Measurements from ENCODE around the gene RUNX2. TPM values are rescaled to one million over a fixed set of nuclear protein-coding genes. Genes with fewer than 3 reads are reported as not detected.

Gene RUNX2
- polyA plus RNA-seq, 4 donors, result 2.5 to 2.9 (median 2.8) TPM

GRCh38 chr6:45504947-45505346 is 176.8 kb downstream of the RUNX2 start:
- DNase-seq (ENCODE audit: low read depth in 4 of 4, low spot score in 3 of 4), result peak; percentile 25 to 55 (median 33)

DNA sequence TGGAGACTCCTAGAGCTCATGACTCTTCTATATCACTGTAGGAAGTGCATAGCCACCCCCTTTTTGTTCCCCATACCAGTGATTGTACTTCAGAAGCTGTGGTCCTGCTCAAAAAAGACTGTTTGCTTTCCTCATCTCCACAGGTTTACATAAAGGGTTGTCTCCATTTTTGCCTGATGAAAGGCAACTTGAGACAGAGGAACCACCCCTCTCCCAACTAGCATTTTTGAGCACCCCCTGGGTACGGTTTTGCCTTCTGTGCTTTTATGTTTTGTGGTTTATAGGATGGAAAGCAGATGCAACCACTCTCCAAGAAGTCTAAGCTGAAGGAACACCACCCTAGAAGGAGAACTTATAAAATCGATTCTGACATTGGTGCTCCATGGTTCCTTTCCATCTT is 177.3 kb downstream of the RUNX2 start:
- DNase-seq (ENCODE audit: low read depth in 4 of 4, low spot score in 3 of 4), result no peak

DNA sequence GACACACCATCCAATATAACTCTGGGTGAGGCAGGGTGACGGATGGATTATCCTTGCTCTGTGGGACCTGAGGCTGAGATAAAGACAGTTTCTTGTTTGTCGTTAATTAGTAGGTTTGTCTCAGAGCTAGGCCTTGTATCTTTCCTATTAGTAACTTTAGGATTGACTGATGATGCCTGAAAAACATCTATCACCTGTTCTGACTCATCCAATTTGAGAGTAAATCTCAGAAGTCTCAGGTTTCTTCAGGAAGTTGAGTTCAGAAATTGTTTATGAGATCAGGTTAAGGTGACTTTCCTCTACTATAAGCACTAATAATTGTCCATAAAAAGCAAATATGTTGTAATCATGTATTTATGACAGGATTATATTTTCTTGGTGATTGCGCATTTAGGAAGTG is 179.1 kb downstream of the RUNX2 start:
- no peak for DNase-seq (ENCODE audit: low read depth in 4 of 4, low spot score in 3 of 4)

DNA sequence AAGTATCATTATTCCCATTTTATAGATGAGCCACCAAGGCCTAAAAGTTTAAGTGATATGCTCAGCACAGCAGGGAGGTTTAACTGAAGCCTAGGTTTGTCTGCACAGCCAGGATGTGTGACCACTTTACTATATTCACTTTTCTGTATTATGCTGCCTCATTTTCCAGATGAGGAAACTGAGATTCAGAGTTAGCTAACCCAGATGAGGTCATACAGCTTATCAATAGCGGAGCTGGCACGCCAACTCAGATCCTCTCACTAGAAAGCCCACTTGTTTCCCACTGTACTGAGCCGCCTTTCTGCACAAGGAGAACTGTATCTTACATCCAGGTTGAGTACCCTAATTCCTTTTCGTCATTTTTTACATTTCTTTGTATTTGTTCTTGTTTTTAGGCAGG is 181.3 kb downstream of the RUNX2 start:
- no peak for DNase-seq (ENCODE audit: low read depth in 4 of 4, low spot score in 3 of 4)

DNA sequence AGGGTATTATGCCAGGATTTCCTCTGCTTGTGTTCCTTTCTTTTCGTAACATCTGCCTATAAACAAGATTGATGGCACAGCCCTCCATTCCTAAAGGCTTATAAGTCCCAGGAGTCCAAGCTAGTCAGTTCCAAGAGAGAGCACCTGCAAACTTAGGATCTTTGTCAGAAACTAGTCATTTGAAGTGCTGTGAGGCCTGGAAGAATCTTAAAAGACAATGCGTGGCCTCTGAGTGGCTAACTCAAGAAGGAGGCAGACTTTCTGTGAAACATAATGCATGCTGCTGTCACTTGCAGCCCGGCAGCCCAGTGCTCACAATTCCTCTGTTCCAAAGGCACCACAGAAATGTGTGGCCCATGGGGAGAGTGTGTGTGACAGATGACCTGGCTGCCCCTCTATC is 184.6 kb downstream of the RUNX2 start:
- DNase-seq (ENCODE audit: low read depth in 4 of 4, low spot score in 3 of 4), result no peak

DNA sequence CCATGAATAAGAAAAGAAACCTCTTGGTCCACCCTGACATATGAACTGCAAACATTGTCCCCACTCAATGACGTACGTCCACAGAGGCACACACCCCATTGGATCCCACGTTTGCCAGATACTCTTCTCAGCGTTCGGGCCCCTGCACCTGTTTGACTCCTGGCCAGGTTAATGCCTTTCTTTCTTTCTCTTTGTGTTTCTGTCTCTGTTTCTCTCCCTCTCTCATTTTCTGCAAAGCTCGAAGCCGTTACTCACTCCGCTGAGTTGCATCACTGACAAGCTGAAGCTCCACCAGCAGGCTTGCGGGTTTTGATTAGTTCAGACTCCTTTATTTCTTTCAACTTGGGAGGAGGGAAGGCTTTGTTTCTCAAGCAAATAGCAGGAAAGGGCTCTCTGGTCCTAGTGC is 185.1 kb downstream of the RUNX2 start:
- no peak for DNase-seq (ENCODE audit: low read depth in 4 of 4, low spot score in 3 of 4)

- no peak for DNase-seq (ENCODE audit: low read depth in 4 of 4, low spot score in 3 of 4)
Measured at GRCh38 chr6:45513843-45514242, 185.7 kb downstream of the RUNX2 start.

DNA sequence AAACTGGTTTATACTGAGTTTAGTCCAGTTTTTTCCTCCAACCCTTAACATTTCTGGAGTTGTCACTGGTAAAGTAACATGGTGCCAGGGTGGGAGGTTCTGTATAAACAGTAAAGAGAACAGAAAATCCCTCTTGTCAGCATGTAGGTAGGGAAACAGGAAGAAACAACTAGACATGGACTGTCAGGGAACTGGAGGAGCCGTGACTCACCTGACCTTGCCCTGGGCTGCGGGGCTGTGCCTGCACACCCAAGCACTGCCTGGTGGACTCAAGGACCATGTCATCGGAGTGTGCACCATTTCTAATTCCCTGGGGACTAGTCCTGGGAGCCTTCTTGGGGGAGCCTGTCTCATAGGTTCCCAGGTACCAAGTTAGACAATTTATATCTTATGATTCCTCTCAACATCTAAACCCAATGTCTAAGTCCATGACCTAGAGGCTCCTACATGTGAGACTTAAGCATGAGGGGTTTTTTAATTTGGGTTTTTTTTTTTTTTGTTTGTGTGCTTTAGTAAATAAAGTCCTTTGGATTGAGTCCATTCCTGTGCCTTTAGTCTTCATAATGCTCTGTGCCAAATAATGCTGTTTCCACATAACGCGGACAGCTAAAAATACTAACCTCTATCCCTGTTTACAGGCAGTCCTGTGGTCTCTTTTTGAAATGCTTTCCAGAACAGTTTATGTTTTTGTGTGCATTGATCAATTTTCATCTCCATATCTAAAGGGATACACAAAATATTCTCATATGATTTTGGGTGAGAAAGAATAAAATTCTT is 186.5 kb downstream of the RUNX2 start:
- DNase-seq (ENCODE audit: low read depth in 4 of 4, low spot score in 3 of 4), result no peak

DNA sequence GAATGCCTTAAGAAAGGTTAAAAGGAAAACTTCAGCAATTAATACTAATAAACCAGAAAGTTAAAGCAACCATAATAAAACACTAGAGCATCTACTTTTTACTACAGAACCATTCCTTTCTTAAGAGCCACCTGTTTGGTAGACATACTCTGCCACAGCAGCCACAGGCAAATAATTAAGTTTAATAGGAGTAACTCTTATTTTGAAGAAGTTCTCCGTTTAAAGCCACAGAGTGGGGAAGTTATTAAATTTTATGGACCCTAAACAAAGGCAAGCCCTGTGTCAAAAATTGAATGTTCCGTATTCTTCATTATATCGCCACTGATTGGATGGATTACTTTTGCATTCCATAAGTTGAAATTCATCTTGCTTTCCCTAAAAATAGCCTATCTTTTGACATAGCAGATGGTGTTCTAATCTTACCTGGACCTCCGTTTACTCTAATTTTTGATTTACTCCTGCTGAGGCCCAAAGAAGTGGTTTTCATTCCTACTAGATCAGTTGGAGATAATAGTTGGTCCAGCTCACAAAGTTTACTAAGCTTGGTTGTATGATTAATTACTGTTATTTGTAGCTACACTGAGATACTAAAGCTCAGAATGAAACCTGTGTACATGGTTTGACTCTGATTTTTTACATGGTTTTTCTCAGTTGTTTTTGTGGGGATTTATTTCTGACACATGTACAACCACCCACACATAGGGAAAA is 190.0 kb downstream of the RUNX2 start:
- DNase-seq (ENCODE audit: low read depth in 4 of 4, low spot score in 3 of 4), result no peak

GRCh38 chr6:45521226-45521625 is 193.1 kb downstream of the RUNX2 start:
- no peak for DNase-seq (ENCODE audit: low read depth in 4 of 4, low spot score in 3 of 4)

DNA sequence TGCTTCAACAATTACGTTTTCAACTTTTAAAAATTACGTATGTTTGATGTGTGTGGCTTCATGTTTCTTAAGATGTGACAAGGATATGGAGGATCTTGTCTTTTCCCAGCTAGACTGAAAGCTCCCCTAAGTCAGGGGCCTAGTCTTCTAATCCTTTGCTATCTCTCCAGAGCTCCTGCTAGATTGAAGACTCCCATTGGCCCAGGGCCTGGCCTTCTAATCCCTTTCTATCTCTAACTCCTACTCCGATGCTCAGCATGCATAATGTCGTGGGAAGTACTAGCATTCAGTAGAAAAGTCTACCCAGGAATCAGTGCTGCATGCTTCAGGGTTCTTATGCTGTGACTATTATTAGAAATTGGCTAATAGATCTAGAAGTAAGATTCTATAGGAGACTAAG is 194.4 kb downstream of the RUNX2 start:
- no peak for DNase-seq (ENCODE audit: low read depth in 4 of 4, low spot score in 3 of 4)

- DNase-seq (ENCODE audit: low read depth in 4 of 4, low spot score in 3 of 4), result no peak
Measured at GRCh38 chr6:45527210-45527609, 199.1 kb downstream of the RUNX2 start.

DNA sequence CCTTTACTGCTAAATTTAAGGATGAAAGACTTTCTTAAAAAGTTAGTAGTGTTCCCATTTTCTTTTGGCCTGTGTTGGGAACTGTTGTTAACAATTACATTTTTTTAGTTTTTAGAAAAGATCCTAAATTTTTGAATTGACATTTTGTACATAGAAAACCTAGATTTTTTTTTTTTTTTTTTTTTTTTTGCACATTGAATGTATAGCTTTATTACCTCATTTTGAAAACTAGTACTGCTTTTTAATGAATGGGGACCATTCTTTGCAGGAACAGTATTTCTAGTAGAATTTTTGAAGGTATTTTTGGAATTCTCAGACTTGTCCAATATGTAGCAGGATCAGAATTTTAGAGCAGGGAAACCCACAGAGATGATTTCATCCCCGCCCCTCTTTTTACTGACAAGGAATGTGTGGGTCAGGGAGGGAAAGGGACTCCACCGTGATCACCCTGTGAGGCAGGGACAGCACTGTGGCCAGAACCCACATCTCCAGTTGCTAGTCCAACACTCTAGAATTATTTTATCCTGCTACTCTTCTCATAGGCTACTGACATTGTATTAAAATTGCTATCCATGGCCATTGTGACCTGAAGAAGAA is 204.0 kb downstream of the RUNX2 start:
- DNase-seq (ENCODE audit: low read depth in 4 of 4, low spot score in 3 of 4), result no peak

GRCh38 chr6:45532721-45533210 is 204.6 kb downstream of the RUNX2 start:
- DNase-seq (ENCODE audit: low read depth in 4 of 4, low spot score in 3 of 4), result no peak

DNA sequence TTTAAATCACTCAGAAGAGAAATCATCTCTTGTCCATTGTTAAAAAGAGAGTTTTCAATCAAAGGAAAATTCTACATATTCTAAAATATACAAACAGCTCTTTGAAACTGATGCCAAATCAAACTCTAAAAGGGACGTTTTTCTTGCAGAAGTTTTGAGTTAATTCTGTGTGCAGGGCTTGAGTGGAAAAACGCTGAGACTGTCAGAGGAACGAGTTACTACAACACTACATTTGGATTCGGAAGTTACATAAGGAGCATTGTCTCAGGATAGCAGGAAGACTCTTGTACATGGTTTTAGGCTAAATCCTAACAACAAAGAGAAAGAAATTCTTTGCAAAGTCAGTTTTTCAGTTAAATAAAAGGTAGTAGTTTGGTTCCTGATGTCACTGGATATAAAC is 205.3 kb downstream of the RUNX2 start:
- DNase-seq (ENCODE audit: low read depth in 4 of 4, low spot score in 3 of 4), result no peak

- no peak for DNase-seq (ENCODE audit: low read depth in 4 of 4, low spot score in 3 of 4)
Measured at GRCh38 chr6:45535933-45536332, 207.8 kb downstream of the RUNX2 start.

GRCh38 chr6:45537539-45537938 is 209.4 kb downstream of the RUNX2 start:
- no peak for DNase-seq (ENCODE audit: low read depth in 4 of 4, low spot score in 3 of 4)

- no peak for DNase-seq (ENCODE audit: low read depth in 4 of 4, low spot score in 3 of 4)
Measured at GRCh38 chr6:45538641-45539547, 210.8 kb downstream of the RUNX2 start.

DNA sequence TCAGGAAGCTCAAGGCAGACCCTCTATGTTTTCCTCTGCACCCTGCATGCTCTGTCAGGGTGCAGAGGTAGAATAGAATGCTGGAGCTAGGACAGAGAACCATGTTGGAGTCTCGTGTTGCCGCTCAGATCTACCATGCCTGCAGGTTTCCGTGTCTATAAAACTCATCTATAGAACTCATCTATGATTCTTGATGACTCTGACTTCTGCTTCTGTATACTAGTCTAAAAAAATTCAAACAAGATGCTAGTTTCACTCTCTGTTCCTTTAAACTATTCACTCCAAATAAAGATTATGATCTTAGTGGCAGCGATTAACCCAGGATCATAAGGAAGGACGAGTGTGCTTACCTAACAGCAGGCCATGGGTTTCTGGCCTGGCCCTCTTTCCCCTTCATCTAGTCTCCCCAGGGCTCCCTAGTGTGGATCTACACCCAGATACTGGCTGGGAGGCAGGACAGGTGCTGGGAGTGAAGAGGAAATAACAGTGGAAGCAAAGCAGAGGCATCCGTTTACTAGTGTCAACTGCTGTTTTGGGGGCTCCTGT is 212.3 kb downstream of the RUNX2 start:
- no peak for DNase-seq (ENCODE audit: low read depth in 4 of 4, low spot score in 3 of 4)

DNA sequence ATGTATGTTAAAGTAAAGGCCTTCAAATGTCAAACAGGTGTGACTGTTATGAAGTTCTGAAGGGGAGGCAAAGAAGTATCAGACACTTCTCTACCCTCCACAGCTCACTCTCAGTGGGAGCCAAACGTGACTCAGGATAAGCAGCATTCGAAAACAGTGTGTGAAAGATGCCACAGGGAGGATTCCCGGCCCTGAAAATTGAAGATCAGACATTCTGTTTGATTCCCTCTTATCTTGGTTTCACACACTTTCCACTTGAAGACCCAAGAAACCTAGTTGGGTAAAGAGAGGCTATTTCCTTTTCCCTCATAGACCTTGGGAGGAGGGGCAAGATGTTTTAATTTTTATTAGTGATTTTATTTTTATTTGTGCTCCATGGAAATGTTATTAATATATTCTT is 213.8 kb downstream of the RUNX2 start:
- DNase-seq (ENCODE audit: low read depth in 4 of 4, low spot score in 3 of 4), result no peak

Measured in right renal pelvis (tissue), 4 donors.